Natural killer cell treated with Interleukin-12 subunit alpha and Interleukin-12 subunit beta and Interleukin-15 and Interleukin-18, amount 100 ng/mL, for 72 hours (primary cell): Measurements from ENCODE around the gene RAB38. TPM values are rescaled to one million over a fixed set of nuclear protein-coding genes. Genes with fewer than 3 reads are reported as not detected.

Source experiments
- ATAC-seq, 2 donors: fragments of 150-1000 bp; cut with Tn5 transposase in 1 of 2; sonication (Bioruptor Pico), chemical (Tn5 transposase) in 1 of 2; 2 replicates each; pipeline ENCODE4 v1.10.0; 2021
- DNase-seq: peaks from one replicate; pipeline ENCODE4 v3.0.0; 2022; ENCODE audit warnings: low spot score
- H3K27ac Mint-ChIP-seq, 2 donors: 1 replicate in 1 of 2; 2 replicates in 1 of 2; pipeline ENCODE4 v1.8.0; 2022; ENCODE audit warnings: mixed read lengths in 2 of 2, mild to moderate bottlenecking in 1 of 2, moderate library complexity in 1 of 2
- H3K27me3 Mint-ChIP-seq, 2 donors: 1 replicate in 1 of 2; 2 replicates in 1 of 2; pipeline ENCODE4 v1.8.0; 2022; ENCODE audit warnings: mixed read lengths in 2 of 2
- H3K36me3 Mint-ChIP-seq: one replicate; pipeline ENCODE4 v1.8.0; 2022; ENCODE audit warnings: mixed read lengths
- H3K4me1 Mint-ChIP-seq, 2 donors: 1 replicate in 1 of 2; 2 replicates in 1 of 2; pipeline ENCODE4 v1.8.0; 2022; ENCODE audit warnings: low read depth in 2 of 2, mixed read lengths in 2 of 2, mild to moderate bottlenecking in 1 of 2
- H3K4me3 Mint-ChIP-seq: one replicate; pipeline ENCODE4 v1.8.0; 2022; ENCODE audit warnings: mixed read lengths
- H3K9me3 Mint-ChIP-seq: 2 replicates; pipeline ENCODE4 v1.8.0; 2022; ENCODE audit warnings: mixed read lengths
- total RNA-seq, 2 donors: library from RNA; stranded (reverse); gene quantifications; one replicate each; pipeline ENCODE4 v1.2.3, GENCODE V29; 2022

Gene RAB38
- total RNA-seq: 1 to 10 TPM; 2.2 to 7.2 TPM

GRCh38 chr11:88174709-88175568, at the start of gene RAB38:
TSS of gene RAB38 (minus strand) at chr11:88175443. CDS start at chr11:88175384, 59 bp downstream.
- H3K9me3 Mint-ChIP-seq: no peaks in the 10 kb centered on the region
- H3K27ac Mint-ChIP-seq: peak within 1 kb of the TSS in 1 of 2 donors; percentile 50
- ATAC-seq: peak; percentile 69 to 83
- no peaks in the 10 kb centered on the region for H3K36me3 Mint-ChIP-seq
- peak; percentile 73 for DNase-seq
- peak within 1 kb of the TSS; percentile 67 for H3K4me3 Mint-ChIP-seq
- H3K27me3 Mint-ChIP-seq: no peaks in the 10 kb centered on the region
- peaks cover 26 to 35% of the 10 kb centered on the region in 2 donors for H3K4me1 Mint-ChIP-seq

- no peaks in the 10 kb centered on the region for H3K9me3 Mint-ChIP-seq
- DNase-seq: no peak
- no peak overlapping the region for H3K27ac Mint-ChIP-seq
- H3K4me1 Mint-ChIP-seq: no peaks in the 10 kb centered on the region
- no peaks in the 10 kb centered on the region for H3K36me3 Mint-ChIP-seq
- no peak overlapping the region for H3K4me3 Mint-ChIP-seq
- H3K27me3 Mint-ChIP-seq: no peaks in the 10 kb centered on the region
- ATAC-seq: no peak
Observed at GRCh38 chr11:88213406-88213805, 38.2 kb upstream of the RAB38 start.

- Mint-ChIP-seq H3K4me1 (no peaks in the 10 kb centered on the region), H3K9me3 (no peaks in the 10 kb centered on the region), H3K4me3 (no peak overlapping the region), H3K27ac (no peak overlapping the region), H3K36me3 (no peaks in the 10 kb centered on the region), H3K27me3 (no peaks in the 10 kb centered on the region)
- ATAC-seq (no peak), DNase-seq (no peak)
Observed at GRCh38 chr11:88212300-88212699, 37.1 kb upstream of the RAB38 start.

- Mint-ChIP-seq H3K4me1 (no peaks in the 10 kb centered on the region), H3K27ac (no peak overlapping the region), H3K4me3 (no peak overlapping the region), H3K36me3 (no peaks in the 10 kb centered on the region), H3K9me3 (no peaks in the 10 kb centered on the region), H3K27me3 (no peaks in the 10 kb centered on the region)
- DNase-seq: no peak
- no peak for ATAC-seq
Observed at GRCh38 chr11:88208745-88209144, 33.5 kb upstream of the RAB38 start.

- Mint-ChIP-seq H3K27me3 (no peaks in the 10 kb centered on the region), H3K36me3 (no peaks in the 10 kb centered on the region), H3K4me3 (no peak overlapping the region), H3K9me3 (no peaks in the 10 kb centered on the region), H3K4me1 (no peaks in the 10 kb centered on the region), H3K27ac (no peak overlapping the region)
- ATAC-seq (peak in 1 of 2 donors; percentile 64), DNase-seq (no peak)
Observed at GRCh38 chr11:88206751-88207150, 31.5 kb upstream of the RAB38 start.

- Mint-ChIP-seq H3K36me3 (peaks cover 4% of the 10 kb centered on the region), H3K27me3 (no peaks in the 10 kb centered on the region), H3K4me1 (no peaks in the 10 kb centered on the region), H3K27ac (no peak overlapping the region), H3K4me3 (no peak overlapping the region), H3K9me3 (no peaks in the 10 kb centered on the region)
- ATAC-seq: no peak
- no peak for DNase-seq
Observed at GRCh38 chr11:88204353-88204752, 29.1 kb upstream of the RAB38 start.

- DNase-seq (no peak), ATAC-seq (no peak)
- Mint-ChIP-seq H3K27ac (no peak overlapping the region), H3K27me3 (no peaks in the 10 kb centered on the region), H3K36me3 (peaks cover 8% of the 10 kb centered on the region), H3K4me1 (no peaks in the 10 kb centered on the region), H3K4me3 (no peak overlapping the region), H3K9me3 (no peaks in the 10 kb centered on the region)
Observed at GRCh38 chr11:88203604-88204003, 28.4 kb upstream of the RAB38 start.

- H3K36me3 Mint-ChIP-seq: peaks cover 17% of the 10 kb centered on the region
- no peak for ATAC-seq
- no peaks in the 10 kb centered on the region for H3K9me3 Mint-ChIP-seq
- DNase-seq: no peak
- H3K27ac Mint-ChIP-seq: no peak overlapping the region
- no peaks in the 10 kb centered on the region for H3K27me3 Mint-ChIP-seq
- no peak overlapping the region for H3K4me3 Mint-ChIP-seq
- H3K4me1 Mint-ChIP-seq: no peaks in the 10 kb centered on the region
Observed at GRCh38 chr11:88202498-88202897, 27.3 kb upstream of the RAB38 start.

GRCh38 chr11:88196393-88196792, 21.1 kb upstream of the RAB38 start:
- no peak overlapping the region for H3K4me3 Mint-ChIP-seq
- peaks cover 22% of the 10 kb centered on the region for H3K9me3 Mint-ChIP-seq
- peaks cover 39% of the 10 kb centered on the region for H3K36me3 Mint-ChIP-seq
- DNase-seq (no peak), ATAC-seq (no peak)
- H3K27me3 Mint-ChIP-seq: no peaks in the 10 kb centered on the region
- H3K4me1 Mint-ChIP-seq: peaks cover 0 to 6% of the 10 kb centered on the region in 2 donors
- H3K27ac Mint-ChIP-seq: no peak overlapping the region

GRCh38 chr11:88195908-88196307, 20.7 kb upstream of the RAB38 start:
- Mint-ChIP-seq H3K36me3 (peaks cover 39% of the 10 kb centered on the region), H3K27ac (no peak overlapping the region)

GRCh38 chr11:88194990-88195389, 19.7 kb upstream of the RAB38 start:
- H3K9me3 Mint-ChIP-seq: peaks cover 22% of the 10 kb centered on the region
- no peaks in the 10 kb centered on the region for H3K27me3 Mint-ChIP-seq
- peaks cover 39% of the 10 kb centered on the region for H3K36me3 Mint-ChIP-seq
- ATAC-seq: no peak
- peaks cover 0 to 6% of the 10 kb centered on the region in 2 donors for H3K4me1 Mint-ChIP-seq
- no peak overlapping the region for H3K4me3 Mint-ChIP-seq
- no peak for DNase-seq
- no peak overlapping the region for H3K27ac Mint-ChIP-seq

More at GRCh38 chr11:88195908-88196307, 20.7 kb upstream of the RAB38 start:
- Mint-ChIP-seq H3K4me1 (peaks cover 0 to 6% of the 10 kb centered on the region in 2 donors), H3K27me3 (no peaks in the 10 kb centered on the region), H3K9me3 (peaks cover 22% of the 10 kb centered on the region), H3K4me3 (no peak overlapping the region)
- ATAC-seq: no peak
- no peak for DNase-seq

- no peaks in the 10 kb centered on the region for H3K27me3 Mint-ChIP-seq
- peaks cover 0 to 6% of the 10 kb centered on the region in 2 donors for H3K4me1 Mint-ChIP-seq
- no peak overlapping the region for H3K4me3 Mint-ChIP-seq
- peaks cover 29% of the 10 kb centered on the region for H3K36me3 Mint-ChIP-seq
- DNase-seq (no peak), ATAC-seq (no peak)
- no peak overlapping the region for H3K27ac Mint-ChIP-seq
- peaks cover 22% of the 10 kb centered on the region for H3K9me3 Mint-ChIP-seq
Observed at GRCh38 chr11:88193278-88193677, 18.0 kb upstream of the RAB38 start.

GRCh38 chr11:88188932-88189253, 13.7 kb upstream of the RAB38 start:
- Mint-ChIP-seq H3K4me3 (no peak overlapping the region), H3K9me3 (peaks cover 5% of the 10 kb centered on the region), H3K27me3 (no peaks in the 10 kb centered on the region), H3K4me1 (peaks cover 0 to 4% of the 10 kb centered on the region in 2 donors), H3K27ac (no peak overlapping the region), H3K36me3 (peaks cover 7% of the 10 kb centered on the region)
- DNase-seq: no peak
- no peak for ATAC-seq

- ATAC-seq: no peak
- Mint-ChIP-seq H3K27me3 (no peaks in the 10 kb centered on the region), H3K27ac (no peak overlapping the region), H3K4me3 (no peak overlapping the region), H3K9me3 (peaks cover 5% of the 10 kb centered on the region), H3K36me3 (peaks cover 7% of the 10 kb centered on the region), H3K4me1 (peaks cover 0 to 4% of the 10 kb centered on the region in 2 donors)
- DNase-seq: no peak
Observed at GRCh38 chr11:88188251-88188931, 13.1 kb upstream of the RAB38 start.
